Endometrium (tissue), 2 donors: ENCODE data around the gene CIPC.

Source experiments
- FAIRE-seq: peaks from 2 replicates; lab custom pipeline; 2012; peaks lifted over from hg19 to GRCh38; lab: Jason Lieb, UNC
- donor health status: control.
- donor health status: control.

The CIPC gene

DNA sequence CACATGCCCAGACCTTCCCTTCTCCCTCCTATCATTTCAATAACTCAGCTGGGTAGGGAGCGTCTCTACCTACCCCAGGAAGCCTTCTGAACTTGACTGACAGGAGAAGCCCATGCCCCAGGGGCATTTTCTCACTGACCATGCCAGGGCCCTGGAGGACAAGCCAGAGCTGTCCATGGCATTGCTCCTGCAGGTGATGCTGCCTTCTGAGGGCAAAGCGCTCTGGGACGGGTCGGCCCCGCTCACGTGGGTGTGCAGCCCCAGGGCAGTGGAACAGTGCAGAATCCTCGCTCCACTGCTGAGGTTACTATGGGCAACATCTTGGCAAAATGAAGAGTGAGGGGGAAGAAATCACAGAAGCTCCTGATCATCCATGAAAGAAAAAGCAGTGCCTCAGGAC lies 28.5 kb upstream of the CIPC start:
- no peak for FAIRE-seq

DNA sequence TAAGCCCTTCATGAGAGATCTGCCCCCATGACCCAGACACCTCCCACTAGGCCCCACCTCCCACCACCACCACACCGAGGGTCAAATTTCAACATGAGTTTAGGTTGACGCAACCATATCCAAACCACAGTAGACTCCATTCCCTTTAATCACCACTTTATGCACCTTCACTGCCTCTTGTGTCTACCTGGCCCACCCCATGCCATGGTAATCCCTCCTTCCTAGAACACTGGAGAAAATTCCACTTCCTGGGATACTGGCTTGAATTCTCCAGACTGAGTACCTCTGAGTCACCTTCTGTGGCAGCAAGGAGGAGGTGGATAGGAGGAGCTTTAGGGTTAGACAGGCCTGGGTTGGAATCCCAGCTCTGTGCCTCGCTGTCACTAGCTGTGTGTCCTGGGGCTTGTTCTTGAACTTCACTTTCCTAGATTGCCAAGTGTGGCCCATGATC lies 26.1 kb upstream of the CIPC start:
- no peak for FAIRE-seq

DNA sequence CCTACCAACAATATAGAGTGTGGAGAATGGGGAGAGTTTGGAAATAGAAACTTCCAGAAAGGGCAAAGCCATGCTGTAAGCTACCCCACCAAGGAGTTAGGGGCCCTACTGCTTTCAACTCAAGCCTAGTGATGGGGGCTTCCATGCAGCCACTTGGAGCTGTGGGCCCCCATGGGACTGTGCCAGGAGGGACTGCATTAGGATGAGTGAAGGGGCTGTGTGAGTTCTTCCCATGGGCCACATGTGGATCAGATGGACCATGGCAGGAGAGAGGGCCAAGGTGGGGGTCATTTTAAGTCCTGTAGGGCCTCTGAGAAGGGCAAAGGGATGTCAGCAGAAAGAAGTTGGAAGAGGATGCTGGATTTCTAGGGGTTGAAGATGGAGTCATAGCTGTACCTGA lies 23.1 kb upstream of the CIPC start:
- no peak for FAIRE-seq

DNA sequence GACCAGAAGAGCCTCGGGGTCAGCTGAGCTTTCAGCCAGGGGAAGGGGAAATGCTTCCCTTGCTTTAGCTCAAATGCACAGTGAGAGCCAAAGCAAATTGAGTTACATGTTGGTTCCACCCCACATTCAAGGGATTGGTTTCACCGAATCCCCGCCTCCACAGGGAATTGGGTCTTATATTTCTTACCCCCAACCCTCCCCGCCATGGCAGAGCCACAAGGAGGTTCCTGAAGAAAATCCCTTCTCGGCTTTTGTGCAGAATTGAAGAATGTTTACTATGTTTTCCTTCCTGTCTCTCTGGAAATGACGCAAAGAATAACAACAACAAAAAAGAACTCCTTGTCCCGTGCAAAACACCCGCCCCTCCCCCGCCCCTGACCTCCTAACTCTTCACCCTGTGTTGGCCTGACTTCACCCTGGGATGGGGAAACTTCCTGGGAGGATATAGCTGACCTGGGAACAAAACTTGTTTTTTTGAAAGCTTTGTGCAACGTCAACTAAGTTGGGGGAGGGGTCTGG lies 21.9 kb upstream of the CIPC start:
- FAIRE-seq, result no peak

DNA sequence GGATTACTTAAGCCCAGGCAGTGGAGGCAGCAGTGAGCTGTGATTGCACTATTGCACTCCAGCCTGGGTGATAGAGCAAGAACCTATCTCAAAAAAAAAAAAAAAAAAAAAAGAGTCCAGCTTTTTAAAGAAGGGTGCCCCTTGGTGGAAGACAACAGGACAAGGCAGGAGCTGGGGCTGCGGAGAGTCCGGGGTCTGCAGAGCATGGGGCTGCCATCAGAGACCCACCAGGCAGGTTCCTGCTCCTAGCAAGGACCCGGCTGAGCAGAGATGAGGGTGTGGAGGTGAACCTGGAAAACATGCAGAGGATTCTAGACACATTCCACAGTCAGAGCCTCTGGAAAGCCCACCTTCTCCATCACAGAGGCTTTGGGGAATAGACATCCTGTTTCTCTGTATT lies 21.0 kb upstream of the CIPC start:
- FAIRE-seq, result no peak

DNA sequence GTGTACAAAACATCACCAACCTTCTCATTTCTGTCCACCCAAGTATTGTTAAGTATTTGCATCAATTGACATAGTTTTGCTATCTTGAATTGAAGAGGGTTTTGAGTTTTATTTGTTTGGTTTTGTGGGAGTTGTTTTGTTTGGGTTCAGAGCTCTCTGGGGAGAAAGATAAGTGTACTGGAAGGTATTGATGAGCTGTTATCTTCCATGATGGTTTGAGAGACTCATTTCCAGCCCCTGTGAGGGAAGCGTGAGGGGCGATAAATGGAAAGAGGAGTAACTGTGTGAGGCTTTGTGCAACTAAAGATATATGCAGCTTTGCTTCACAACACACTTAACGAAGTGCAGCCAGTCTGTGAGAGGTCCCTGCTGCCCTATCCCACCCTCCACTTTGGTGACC lies 15.7 kb upstream of the CIPC start:
- FAIRE-seq, result no peak

DNA sequence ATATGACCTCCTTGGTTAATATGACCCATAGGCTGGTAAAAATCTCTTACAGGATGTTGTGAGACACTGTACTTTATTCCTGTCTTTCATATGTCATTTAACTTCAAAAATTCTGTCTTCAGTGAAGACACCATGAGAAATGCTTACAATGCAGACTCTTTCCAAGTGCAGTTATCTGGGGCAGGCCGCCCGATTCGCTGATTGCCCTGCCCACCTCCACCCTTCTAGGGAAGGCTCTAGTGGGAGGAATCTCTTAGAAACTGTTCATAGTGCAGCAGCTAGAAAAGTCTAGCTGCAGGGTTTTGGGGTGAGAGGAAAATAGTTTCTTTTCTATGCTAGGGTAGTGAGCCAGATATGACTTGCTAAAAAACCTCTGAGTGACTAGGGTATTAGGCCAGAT lies 15.0 kb upstream of the CIPC start:
- no peak for FAIRE-seq

DNA sequence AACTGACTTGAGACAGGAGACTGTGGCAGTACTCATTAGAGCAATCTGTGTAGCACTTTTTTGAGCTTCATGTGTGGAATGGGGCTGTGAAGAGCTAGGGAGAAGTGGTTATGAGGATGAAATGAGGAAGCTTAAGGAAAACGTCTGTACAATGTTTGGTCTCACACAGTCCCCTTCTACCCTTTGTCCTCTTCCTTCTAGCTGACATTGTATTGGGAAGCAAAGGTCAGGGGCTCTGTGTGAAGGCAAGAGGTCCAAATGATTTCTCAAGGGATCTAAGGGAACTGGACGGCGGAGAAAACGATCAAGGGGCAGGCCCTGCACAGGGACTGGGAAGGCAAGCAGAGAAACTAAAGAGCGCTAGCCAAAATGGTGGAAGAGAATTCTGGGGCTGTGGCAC lies 13.1 kb upstream of the CIPC start:
- no peak for FAIRE-seq

DNA sequence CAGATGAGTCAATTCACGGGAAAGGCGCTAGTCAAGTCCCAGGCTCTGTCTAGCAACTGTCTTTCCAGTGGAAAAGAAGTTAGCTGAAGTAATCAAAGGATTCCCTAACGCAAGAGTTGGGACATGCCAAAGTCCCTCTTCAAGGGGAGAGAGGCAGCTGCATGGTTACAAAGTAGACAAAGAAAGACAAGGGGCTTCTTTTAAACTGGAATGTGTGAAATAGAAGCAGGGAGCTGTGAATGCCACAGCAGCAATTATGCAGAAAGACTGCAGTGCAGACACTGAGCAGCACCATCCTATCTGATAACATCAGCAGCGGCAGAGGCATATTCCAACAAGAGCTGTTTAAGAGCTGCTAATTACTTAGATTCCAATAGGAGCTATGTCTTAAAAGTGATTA lies 12.5 kb upstream of the CIPC start:
- no peak for FAIRE-seq

DNA sequence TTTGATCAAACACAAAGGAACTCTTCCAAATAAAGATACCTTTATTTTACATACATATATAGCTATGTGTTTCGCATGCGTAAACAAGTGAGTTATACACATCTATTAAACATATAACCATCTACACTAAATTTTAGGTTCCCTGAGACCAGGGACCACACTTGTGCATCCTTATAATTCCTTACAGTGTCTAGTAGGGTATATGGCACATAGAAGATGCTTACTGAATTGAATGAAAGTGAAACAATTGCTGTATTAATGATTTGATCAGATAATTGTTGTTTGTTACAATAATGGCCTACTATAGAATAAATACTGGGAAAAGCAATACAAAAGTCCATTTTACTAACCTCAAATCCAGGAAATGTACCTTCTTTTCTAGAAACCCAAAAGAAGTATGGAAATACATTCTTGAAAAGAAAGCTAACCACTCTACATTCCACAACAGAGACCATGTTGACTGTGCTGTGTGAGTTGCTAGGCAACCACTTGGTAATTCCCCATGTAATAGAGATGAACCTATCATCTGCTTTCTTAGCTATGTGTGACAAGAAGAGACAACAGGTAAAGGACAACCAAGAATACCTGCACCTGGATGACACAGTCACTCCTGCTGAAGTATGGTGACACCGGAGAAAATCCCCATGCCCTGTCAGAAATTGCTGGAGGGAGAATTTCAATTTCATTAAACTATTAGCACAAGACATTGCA lies 11.9 kb upstream of the CIPC start:
- FAIRE-seq, result no peak

DNA sequence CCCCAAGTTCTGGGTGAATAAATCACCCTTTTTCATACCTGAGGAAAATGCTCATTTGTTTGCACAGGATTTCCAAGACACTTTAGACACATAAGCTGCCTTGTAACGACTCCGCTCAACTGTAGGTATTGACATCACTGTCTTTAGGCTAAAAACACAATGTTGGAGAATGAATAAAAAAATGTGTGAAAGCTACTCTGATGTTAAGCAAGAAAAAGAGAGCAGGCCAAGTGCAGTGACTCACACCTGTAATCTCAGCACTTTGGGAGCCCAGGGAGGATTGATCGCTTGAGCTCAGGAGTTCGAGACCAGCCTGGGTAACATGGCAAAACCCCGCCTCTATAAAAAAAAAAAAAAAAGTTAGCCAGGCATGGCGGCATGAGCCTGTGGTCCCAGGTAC lies 11.1 kb upstream of the CIPC start:
- no peak for FAIRE-seq

DNA sequence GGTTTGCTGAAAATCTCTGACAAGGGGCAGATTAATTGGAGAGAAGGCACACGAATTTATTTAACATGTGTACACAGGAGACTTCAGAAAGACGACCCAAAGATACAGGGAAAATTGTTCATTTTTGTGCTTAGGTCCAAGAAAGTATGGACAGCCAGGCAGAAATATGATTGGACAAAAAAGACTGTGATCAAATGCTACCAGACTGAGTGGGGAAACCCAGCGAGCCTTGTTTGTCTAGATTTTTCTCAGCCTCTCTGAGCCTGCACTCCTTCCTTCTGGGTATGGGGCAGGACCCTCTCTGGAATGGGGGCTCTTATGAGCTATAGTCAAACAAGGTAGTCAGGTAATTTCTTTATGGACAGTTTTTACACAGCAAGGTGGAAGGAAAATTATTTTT lies 10.4 kb upstream of the CIPC start:
- no peak for FAIRE-seq

DNA sequence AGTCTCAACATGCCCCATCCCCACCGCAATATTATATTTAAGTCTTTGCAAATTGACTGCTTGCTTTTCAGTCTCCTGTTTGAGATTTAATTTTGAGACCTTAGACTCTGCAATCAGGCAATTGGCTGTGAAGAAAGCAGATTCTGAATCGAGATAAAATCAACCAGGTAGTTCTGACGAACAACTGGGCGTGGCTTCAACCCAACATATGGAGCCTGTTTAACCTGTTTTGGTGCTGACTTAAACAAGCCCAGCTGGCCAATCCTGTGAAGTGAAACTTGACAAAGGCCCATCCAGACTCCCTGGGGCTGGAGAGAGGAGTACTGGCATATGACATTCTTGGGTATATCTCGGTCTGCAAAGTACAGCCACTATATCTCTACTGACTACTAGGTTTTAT lies 9.8 kb upstream of the CIPC start:
- FAIRE-seq, result peak; percentile 39

DNA sequence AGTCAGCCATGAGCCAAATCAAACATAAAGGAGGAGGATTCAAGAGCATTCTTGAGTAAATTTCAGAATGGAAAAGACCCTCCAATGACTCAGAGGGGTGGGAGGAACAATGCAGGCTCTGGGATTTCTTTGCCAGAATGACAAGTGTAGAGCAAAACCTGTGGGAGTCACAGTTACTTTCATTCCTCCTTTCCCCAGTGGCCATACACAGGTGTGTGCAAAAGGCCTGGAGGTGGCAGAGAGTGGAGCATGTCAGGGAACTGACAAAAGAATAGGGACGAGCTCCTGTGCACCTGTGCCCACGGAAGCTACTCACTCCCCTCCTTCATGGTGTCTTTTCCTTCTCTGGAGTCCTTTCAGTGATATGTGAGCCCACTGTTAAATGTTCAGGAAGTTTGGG lies 9.4 kb upstream of the CIPC start:
- no peak for FAIRE-seq

DNA sequence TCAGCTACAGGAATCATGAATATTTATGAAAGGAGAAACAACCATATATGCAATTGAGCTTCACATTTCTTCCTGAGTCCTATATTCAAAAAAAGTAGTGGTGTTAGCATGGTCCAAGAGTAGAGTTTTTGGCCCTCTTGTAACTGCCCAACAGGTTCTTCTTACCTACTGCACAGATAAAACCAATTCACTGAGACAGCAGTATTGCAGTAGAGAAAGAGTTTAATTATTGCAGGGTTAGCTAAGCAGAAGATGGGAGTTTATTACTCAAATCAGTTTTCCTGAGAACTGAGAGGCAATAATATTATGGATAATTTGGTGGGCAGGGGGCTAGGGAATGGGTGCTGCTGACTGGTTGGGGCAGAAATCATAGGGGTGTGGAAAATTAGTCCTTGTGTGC lies 6.5 kb upstream of the CIPC start:
- FAIRE-seq, result no peak

DNA sequence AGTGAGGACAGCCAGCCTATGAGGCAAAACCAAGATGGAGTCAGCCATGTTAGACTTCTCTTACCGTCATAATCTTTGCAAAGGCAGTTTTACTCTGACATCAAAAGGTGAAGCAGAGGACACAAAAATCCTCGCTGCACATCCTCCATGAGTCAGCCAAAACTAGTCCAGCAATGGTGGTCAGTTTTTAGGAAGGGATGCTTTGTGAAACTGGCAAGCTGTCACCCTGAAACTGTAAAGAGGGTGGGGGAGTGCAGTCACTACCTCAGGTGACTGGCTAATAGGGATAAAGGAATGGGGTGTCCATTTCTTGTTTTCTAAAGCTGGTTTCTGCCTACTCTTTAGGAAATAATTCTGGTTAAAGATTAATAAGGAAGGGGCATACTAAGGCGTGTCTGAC lies 5.4 kb upstream of the CIPC start:
- no peak for FAIRE-seq

DNA sequence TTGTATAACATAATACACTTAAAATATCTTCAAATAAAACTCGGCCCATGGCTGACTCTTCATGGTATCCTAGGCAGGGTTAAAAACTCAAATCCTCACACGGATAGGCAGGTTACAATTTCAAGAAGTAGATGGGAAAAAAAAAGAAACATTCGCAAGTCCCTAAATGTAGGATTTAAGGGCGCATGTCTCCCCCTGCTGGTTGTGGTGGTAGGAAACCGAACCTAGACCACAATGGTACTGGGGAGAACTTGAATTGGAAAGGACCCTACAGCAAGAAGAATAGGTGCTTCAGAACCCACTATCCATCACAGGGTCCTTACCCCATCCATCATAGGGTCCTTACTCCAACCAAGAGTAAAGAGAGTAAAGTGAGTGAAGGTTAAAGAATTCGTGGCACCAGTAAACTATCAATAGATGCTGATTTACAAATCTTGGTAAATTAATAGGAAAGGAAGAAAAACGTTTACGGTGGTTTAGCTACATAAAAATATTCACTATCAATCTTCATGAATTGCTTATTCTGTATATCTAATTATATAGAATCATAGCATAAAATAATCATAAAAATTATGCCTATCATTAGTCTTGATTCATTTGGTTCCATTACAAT lies 3.3 kb upstream of the CIPC start:
- FAIRE-seq, result peak; percentile 39

DNA sequence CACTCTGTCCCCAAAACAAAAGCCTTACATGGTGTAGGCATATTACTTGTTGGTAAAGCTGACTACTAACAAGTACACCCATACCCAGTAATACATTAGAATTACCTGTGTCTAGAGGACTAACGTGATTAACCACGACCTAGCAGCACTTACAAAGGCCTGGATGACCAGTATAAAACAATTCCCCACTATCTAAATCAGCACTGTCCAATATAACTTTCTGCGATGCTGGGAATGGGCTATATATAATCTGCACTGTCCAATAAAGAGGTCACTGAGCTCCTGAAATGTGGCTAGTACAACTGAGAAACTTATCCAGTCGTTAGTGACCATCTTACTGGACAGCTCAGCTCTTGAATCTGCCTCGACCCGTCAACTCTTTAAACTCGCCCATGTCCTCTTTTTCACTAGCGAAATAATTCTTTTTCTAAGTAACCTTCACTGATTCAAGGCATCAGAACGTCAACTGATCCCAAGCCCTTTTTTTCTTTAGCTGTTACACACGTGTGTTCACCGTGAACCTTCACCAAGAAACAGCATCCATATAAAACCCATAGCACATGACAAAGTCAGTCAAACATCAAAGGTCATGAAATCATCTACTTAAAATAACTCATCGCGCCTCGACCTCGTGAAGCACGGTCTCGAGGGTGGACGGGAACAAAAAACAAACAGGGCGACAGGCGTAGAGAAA lies 905 bp upstream of the CIPC start:
- no peak for FAIRE-seq

DNA sequence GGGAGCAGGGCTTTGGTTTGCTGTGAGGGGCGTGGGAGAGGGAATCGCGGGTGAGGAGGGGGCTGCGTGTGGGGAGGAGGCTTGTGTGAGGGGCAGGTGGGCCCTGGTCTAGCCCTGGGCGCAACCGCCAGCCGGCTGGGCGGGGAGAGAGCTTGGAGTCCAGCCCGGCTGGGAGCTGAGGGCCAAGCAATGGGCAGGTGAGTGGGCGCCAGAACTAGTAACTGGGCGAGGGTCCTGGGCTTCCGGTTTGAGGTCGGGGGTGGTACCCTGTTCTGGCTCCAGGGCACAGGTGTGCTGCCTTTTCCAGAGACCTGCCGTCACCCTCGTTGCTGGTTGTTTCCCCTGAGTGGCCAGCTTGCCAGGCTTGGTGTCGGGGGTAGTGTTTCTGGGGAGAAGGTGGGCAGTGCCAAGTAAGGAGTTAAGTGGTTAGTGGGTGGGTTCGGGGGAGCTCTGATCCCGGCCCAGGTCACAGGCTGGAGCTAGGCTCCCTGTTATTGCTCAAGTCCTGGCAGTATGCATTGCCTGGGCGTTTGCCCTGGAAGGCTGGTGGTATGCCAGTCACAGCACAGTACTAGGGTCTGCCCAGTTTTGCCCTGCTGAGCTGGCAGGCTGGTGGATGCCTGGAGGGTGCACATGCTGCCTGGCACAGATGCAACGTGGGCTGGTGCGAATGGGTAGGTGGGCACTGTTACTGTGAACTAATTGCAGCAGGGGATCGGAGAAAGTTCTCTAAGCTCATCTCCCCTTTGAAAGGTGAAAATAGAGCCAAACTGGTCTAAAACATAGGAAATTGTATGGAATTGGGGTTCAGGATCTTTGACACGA lies 683 bp downstream of the CIPC start:
- FAIRE-seq, result no peak

DNA sequence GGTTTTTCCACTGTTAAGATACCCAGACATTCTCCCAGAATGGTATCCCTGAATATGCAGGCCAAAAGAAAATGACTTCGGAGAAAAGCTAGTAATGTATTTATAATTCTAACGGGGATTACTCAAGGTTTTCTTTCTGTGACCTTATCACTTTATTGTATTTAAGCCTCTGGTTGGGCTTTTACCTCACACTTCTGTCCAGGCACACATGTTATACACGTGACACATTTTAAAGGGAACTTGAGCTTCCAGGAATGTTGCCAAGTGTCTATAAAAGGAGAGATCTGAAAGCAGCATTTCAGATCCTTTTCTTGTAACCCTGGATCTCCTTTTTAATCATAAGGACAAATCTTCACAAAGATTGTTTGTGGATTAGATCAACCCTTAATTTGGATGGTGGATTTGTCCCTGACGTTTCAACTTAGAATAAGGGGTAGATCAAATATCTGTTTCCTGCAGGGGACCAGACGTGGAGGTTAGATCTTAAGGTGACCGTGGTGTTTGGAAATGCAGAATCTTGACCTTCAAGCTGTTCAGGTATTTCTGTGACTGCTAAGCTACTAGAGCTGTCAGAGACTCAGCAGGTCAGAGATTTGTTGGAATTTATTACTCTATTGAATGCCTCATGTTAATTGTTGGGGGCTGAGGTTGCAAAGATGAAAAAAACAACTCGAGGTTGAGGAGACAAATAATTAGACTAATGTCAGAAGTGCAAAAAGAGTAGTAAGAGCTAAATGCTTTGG lies 1.5 kb downstream of the CIPC start:
- FAIRE-seq, result peak; percentile 66

DNA sequence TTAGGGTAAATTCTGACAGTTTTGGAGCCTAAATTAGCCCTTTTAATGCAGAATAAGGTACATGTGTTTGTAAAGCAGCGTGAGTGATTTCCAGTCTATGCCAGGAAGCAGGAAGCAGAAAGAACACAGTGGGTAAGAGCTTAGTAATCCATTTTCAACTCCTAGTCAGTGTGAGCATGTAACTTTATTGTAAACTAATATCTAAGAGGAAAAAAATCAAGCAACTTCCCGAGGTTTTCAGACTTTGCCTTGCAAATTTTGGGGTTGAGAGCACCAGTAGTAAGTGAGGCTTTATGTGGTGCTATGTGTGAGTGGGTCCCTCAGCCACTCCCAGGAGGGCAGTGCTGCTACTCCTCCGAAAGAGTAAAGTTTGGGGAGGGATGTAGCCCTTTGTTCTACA lies 2.9 kb downstream of the CIPC start:
- no peak for FAIRE-seq

DNA sequence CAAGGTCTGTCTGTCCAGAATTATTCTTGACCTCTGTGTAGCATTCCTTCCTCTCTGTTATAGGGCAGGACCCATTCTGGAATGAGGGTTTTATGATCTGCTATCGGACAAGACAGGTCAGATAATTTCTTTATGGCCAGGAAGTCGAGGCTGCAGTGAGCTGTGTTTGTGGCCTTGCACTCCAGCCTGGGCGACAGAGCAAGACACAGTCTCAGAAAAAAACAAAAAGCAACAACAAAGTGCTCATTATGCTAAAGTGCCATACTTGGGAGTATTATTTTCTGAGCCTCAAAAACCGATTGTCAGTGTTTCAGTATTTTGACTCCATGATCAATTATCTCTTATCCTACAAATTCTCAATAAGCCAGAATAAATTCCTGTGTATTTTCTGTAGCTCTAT lies 4.1 kb downstream of the CIPC start:
- no peak for FAIRE-seq
